SK-N-MC (cell line): ENCODE data around the gene VSIG10L2.

ENCODE experiments used
- EZH2 ChIP-seq: fragments of 200-600 bp; sonication (generic); IDR thresholded peaks from one replicate; pipeline ENCODE4 v1.6.1; 2017; ENCODE audit warnings: antibody characterized with exemption
- POLR2AphosphoS5 ChIP-seq: IDR thresholded peaks from 2 replicates; pipeline ENCODE4 v1.6.1; 2012; ENCODE audit warnings: mild to moderate bottlenecking, low read depth, low read length, borderline replicate concordance

DNA sequence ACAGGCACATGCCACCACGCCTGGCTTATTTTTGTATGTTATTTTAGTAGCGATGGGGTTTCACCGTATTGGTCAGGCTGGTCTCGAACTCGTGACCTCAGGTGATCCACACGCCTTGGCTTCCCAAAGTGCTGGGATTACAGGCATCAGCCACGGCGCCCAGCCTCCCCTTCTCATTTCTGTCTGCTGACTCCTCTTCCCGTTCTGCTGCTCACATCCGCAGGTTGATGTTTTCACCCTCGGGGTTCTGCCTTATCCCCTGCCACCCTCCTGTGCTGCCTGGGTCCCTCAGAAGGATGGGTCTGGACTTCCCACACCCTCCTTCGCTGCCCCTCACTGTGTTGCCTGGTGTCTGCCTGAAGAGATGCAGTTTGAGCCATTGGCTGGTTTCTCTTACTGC, 19.2 kb upstream of the VSIG10L2 start:
- TF ChIP-seq POLR2AphosphoS5 (no peak), EZH2 (no peak)
